Suprapubic skin (tissue), 4 donors: ENCODE data around the gene SCUBE1. TPM values are rescaled to one million over a fixed set of nuclear protein-coding genes. Genes with fewer than 3 reads are reported as not detected.

Experiments
- DNase-seq, 2 donors: peaks; one replicate each; pipeline ENCODE4 v3.0.0-alpha.2; 2019; ENCODE audit warnings: low spot score in 2 of 2
- H3K27ac ChIP-seq: fragments of 200-600 bp; sonication (generic); one replicate; pipeline ENCODE4 v1.5.1; 2019
- H3K27me3 ChIP-seq: fragments of 200-600 bp; sonication (generic); one replicate; pipeline ENCODE4 v1.5.1; 2019
- H3K36me3 ChIP-seq: fragments of 200-600 bp; sonication (generic); one replicate; pipeline ENCODE4 v1.5.1; 2019
- H3K4me1 ChIP-seq: fragments of 200-600 bp; sonication (generic); one replicate; pipeline ENCODE4 v1.5.1; 2019
- H3K4me3 ChIP-seq: fragments of 200-600 bp; sonication (generic); one replicate; pipeline ENCODE4 v1.5.1; 2019; ENCODE audit warnings: mild to moderate bottlenecking
- H3K9me3 ChIP-seq: fragments of 200-600 bp; sonication (generic); one replicate; pipeline ENCODE4 v1.5.1; 2019
- EP300 ChIP-seq: sonication (generic); formaldehyde crosslinking; IDR thresholded peaks from one replicate; pipeline ENCODE4 v1.6.1; 2017; ENCODE audit warnings: antibody characterized with exemption
- POLR2A ChIP-seq, 2 donors: fragments of 450-650 bp; IDR thresholded peaks; one replicate each; pipeline ENCODE4 v1.6.1; 2017; ENCODE audit warnings: antibody characterized with exemption in 2 of 2, mild to moderate bottlenecking in 2 of 2, moderate library complexity in 2 of 2
- POLR2AphosphoS5 ChIP-seq, 3 donors: sonication (generic); formaldehyde crosslinking; IDR thresholded peaks; one replicate each; pipeline ENCODE4 v1.6.1; 2017; ENCODE audit warnings: antibody characterized with exemption in 3 of 3
- WGBS: methylation state at CpG from one replicate; pipeline ENCODE4 v1.1.5; 2018; 5-methylcytosine and 5-hydroxymethylcytosine counted together
- total RNA-seq, 4 donors: library from RNA; depleted of rRNA; stranded (reverse); fragments of >200 nt; gene quantifications; one replicate each; pipeline ENCODE4 v1.1.0, GENCODE V29; 2016
- TF ChIP-seq, protein P1 (sequence below), 2 donors: fragments of 200-600 bp in 1 of 2; fragments of 450-650 bp in 1 of 2; sonication (generic) in 1 of 2; IDR thresholded peaks; one replicate each; pipeline ENCODE4 v1.5.1; 2016 to 2019; ENCODE audit warnings: antibody characterized with exemption in 2 of 2, mild to moderate bottlenecking in 1 of 2, moderate library complexity in 1 of 2

The SCUBE1 gene
- total RNA-seq, 4 donors from 2014 or later: 0.47 to 1.1 (median 0.78) TPM

DNA sequence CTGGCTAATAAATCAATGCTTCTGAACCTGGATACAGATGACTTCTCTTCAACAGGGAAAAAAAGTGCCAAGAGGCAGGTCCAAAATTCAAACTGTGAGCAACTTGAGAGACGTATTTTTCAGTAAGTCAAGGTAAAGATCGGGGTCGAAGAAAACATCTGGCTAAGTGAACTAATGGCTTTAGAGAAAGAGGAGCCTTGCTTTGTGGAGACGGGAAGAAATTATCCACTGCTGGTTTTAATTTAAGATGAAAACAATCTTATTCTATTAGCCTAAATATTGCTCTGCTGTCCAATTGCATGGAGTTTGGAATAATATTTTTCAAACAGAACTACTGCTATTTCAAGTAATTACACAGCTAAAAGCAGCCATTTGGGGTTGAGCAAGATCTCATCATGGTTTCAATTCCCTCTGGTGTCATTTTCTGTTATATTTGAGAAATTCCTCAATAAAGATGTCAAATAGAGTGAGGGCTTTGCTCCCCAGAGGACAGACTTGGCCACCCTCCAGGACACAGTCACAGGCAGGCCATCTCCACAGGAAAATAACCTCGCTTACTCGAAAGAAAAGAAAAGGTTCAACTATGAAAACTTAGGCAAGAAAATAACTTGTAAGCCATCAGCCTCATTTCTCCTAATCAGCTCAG is 29.8 kb downstream of the SCUBE1 start:
- no peak overlapping the region for H3K4me3 ChIP-seq
- peaks cover 13% of the 10 kb centered on the region for H3K27me3 ChIP-seq
- TF ChIP-seq, protein P1, sequence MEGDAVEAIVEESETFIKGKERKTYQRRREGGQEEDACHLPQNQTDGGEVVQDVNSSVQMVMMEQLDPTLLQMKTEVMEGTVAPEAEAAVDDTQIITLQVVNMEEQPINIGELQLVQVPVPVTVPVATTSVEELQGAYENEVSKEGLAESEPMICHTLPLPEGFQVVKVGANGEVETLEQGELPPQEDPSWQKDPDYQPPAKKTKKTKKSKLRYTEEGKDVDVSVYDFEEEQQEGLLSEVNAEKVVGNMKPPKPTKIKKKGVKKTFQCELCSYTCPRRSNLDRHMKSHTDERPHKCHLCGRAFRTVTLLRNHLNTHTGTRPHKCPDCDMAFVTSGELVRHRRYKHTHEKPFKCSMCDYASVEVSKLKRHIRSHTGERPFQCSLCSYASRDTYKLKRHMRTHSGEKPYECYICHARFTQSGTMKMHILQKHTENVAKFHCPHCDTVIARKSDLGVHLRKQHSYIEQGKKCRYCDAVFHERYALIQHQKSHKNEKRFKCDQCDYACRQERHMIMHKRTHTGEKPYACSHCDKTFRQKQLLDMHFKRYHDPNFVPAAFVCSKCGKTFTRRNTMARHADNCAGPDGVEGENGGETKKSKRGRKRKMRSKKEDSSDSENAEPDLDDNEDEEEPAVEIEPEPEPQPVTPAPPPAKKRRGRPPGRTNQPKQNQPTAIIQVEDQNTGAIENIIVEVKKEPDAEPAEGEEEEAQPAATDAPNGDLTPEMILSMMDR (IDR thresholded peaks at IDR 0.05): no peak
- TF ChIP-seq POLR2AphosphoS5 (IDR thresholded peaks at IDR 0.05) (no peak), POLR2A (IDR thresholded peaks at IDR 0.05) (no peak), EP300 (no peak)
- H3K36me3 ChIP-seq: no peaks in the 10 kb centered on the region
- H3K4me1 ChIP-seq: peaks cover 2% of the 10 kb centered on the region
- H3K9me3 ChIP-seq: no peaks in the 10 kb centered on the region
- WGBS: 73% methylated on average over 6 of the region's 6 CpGs
- no peak for DNase-seq
- no peak overlapping the region for H3K27ac ChIP-seq

DNA sequence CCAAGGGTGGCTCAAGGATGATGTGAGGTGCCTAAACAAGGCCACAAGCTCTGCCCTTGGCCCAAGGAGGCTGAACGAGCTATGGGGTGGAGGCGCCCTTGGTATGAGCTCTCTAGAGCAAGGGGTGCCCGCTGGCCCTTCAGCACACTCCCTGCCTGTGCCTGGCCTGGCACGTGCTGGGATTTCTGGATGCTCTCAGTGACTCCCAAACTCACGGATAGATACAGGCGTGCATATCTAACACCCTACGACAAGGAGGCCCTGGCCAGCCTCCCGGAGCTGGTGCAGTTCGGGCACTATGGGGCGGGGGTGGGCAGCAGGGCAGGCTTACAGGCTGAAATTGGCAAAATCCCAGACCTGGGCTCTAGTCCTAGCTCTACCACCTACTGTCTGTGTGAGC is 30.6 kb downstream of the SCUBE1 start:
- WGBS: 74% methylated on average over 7 of the region's 10 CpGs
- no peaks in the 10 kb centered on the region for H3K9me3 ChIP-seq
- no peak overlapping the region for H3K4me3 ChIP-seq
- peaks cover 10% of the 10 kb centered on the region for H3K27me3 ChIP-seq
- TF ChIP-seq POLR2AphosphoS5 (IDR thresholded peaks at IDR 0.05) (no peak), EP300 (no peak), POLR2A (IDR thresholded peaks at IDR 0.05) (no peak)
- TF ChIP-seq, protein P1 (IDR thresholded peaks at IDR 0.05): no peak
- no peak for DNase-seq
- peaks cover 2% of the 10 kb centered on the region for H3K4me1 ChIP-seq
- H3K36me3 ChIP-seq: no peaks in the 10 kb centered on the region
- no peak overlapping the region for H3K27ac ChIP-seq

DNA sequence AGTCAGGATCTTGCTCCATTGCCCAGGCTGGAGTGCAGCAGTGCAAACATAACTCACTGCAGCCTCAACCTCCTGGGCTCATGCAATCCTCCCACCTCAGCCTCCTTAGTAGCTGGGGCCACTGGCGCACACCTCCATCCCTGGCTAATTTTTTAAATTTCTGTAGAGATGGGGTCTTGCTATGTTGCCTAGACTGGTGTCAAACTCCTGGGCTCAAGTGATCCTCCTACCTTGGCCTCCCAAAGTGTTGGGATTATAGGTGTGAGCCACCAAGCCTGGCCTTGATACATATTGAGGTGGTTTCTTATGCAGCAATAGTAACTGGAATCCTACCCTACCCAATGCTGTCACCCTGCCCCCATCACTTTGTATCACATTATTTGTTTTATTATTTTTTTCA is 32.4 kb downstream of the SCUBE1 start:
- WGBS: 100% methylated on average over 1 of the region's 1 CpG
- Histone ChIP-seq H3K9me3 (no peaks in the 10 kb centered on the region), H3K4me1 (peaks cover 2% of the 10 kb centered on the region), H3K27me3 (peaks cover under 1% of the 10 kb centered on the region), H3K4me3 (no peak overlapping the region), H3K27ac (no peak overlapping the region), H3K36me3 (no peaks in the 10 kb centered on the region)
- no peak for DNase-seq
- TF ChIP-seq POLR2A (IDR thresholded peaks at IDR 0.05) (no peak), POLR2AphosphoS5 (IDR thresholded peaks at IDR 0.05) (no peak), EP300 (no peak)
- TF ChIP-seq, protein P1 (IDR thresholded peaks at IDR 0.05): no peak

DNA sequence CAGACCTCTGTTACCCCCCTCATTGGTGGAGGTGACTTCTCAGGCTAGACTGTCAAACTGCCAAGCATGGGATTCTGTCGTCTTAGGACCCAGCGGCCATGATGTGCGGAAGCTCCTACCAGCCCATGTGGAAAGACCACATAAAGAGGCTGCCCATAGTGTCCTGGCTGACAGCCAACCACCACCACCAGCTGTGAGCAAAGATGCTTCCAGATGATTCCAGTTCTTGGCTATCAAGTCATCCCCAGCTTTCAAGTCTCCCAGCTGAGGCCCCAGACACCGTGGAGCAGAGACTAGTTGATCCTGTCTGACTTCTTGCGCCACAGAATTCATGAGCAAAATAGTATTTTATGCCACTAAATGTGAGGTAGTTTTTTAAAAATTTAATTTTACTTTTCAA is 32.9 kb downstream of the SCUBE1 start:
- peaks cover 2% of the 10 kb centered on the region for H3K4me1 ChIP-seq
- no peak overlapping the region for H3K27ac ChIP-seq
- 73% methylated on average over 5 of the region's 5 CpGs for WGBS
- H3K9me3 ChIP-seq: no peaks in the 10 kb centered on the region
- H3K36me3 ChIP-seq: no peaks in the 10 kb centered on the region
- TF ChIP-seq POLR2A (IDR thresholded peaks at IDR 0.05): no peak
- no peak for TF ChIP-seq POLR2AphosphoS5 (IDR thresholded peaks at IDR 0.05)
- TF ChIP-seq EP300: no peak
- TF ChIP-seq, protein P1 (IDR thresholded peaks at IDR 0.05): no peak
- H3K27me3 ChIP-seq: no peaks in the 10 kb centered on the region
- no peak overlapping the region for H3K4me3 ChIP-seq
- DNase-seq: no peak

DNA sequence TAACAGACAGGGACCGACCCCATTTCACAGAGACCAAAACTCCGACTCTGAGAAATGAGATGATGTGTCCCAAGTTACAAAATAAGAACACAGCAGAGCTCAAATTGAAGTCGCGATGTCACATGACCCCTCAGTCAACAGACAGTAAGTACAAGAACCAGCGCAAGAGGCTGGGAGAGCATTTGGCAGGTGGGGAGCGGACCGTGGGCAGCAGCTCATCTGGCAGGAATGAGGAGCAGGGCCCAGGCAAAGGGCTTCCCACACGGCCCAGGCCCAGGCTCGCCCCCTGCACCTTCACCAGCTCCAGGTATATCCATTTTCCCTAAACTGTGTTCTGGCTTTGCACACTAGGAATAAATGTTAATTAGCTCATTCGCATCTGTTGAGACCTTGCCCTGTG is 34.3 kb downstream of the SCUBE1 start:
- Histone ChIP-seq H3K4me3 (no peak overlapping the region), H3K9me3 (no peaks in the 10 kb centered on the region), H3K27ac (no peak overlapping the region), H3K4me1 (peaks cover 2% of the 10 kb centered on the region), H3K36me3 (no peaks in the 10 kb centered on the region), H3K27me3 (no peaks in the 10 kb centered on the region)
- no peak for DNase-seq
- TF ChIP-seq EP300: no peak
- no peak for TF ChIP-seq POLR2AphosphoS5 (IDR thresholded peaks at IDR 0.05)
- TF ChIP-seq POLR2A (IDR thresholded peaks at IDR 0.05): peak in 1 of 2 donors; percentile 17
- TF ChIP-seq, protein P1 (IDR thresholded peaks at IDR 0.05): no peak
- 81% methylated on average over 10 of the region's 10 CpGs for WGBS
